Astrocyte of the hippocampus (primary cell): Measurements from ENCODE around the gene CD86.
"Not testable (repeated sequence)": the region's sequence is repeated elsewhere in the genome, so short reads cannot be mapped to it uniquely, and the experiment has no call there.

Experiments used
- DNase-seq: peaks from one replicate; pipeline ENCODE4 v3.0.0; 2011; ENCODE audit warnings: low read depth, low spot score

Gene CD86, protein sequence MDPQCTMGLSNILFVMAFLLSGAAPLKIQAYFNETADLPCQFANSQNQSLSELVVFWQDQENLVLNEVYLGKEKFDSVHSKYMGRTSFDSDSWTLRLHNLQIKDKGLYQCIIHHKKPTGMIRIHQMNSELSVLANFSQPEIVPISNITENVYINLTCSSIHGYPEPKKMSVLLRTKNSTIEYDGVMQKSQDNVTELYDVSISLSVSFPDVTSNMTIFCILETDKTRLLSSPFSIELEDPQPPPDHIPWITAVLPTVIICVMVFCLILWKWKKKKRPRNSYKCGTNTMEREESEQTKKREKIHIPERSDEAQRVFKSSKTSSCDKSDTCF

DNA sequence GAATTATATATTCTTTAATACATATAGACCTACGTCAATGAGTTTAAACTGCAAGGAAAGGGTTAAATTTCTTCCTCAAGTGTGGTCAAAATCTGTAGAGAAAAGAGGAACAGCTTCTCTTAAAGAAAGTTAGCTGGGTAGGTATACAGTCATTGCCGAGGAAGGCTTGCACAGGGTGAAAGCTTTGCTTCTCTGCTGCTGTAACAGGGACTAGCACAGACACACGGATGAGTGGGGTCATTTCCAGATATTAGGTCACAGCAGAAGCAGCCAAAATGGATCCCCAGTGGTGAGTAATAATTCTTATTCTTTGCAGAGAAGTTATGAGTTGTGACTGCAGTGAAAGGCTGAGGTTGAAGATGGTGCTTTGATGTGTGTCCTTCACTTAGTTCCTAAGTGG, at the start of gene CD86:
Gene CD86 (plus strand): TSS at position 148 of the 400 bp plus-strand sequence. CDS start 128 bp downstream, at position 276.
- no peak for DNase-seq

DNA sequence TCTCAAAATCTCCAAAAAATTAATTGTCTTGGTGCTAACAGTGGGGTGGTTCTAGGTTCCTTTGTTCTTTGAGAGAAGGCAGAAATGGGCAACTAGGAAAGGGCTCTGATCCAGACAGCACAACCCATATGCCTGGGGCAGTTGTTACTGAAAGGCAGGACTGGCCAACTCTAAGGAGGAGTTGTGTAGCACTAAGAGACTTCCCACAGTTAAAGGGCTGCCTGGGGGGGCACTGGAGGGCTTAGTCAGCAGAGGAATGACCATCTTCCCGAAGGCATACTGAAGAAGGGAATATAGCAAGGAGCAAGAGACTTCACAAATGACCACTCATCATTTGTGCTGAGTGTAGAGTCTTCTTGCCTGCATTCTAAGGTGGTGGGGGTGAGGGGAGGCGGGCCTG, 48.9 kb upstream of the CD86 start:
- no peak for DNase-seq

DNA sequence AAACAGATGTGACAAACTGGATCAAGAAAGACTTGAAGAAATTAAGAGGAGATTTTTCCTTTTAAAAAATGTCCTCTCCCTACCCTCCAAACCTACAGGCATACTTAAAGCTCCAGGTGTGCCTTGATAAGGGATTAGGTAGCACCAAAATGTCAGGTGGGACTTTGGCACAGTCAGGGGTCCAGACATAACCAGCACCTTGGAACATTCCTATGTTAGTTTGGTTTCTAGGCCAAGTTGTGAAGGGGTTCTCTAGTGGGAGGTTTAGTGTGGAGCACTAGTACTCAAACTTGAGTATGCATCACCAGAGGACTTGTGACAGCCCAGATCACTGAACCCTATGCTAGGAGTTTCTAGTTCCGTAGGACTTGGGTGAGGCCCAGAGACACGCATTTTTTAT, 47.0 kb upstream of the CD86 start:
- DNase-seq = no peak

DNA sequence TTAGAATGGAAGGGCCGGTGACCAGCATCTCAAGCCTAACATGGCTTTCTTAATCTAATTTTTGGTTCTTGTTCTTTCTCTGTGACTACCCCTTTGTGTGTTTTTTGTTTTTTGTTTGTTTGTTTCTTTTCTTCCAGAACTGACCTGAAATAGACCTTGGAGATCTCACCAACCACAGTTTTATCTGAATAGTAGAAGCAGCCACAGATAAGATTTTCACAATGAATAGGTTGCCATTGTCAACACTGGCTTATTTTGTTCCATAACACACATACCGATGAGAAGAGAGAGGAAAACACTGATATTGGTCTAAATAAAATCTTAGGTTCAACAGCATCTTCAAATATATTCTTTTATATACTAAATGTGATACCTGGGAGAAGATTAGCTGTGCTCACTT, 44.7 kb upstream of the CD86 start:
- no peak for DNase-seq

DNA sequence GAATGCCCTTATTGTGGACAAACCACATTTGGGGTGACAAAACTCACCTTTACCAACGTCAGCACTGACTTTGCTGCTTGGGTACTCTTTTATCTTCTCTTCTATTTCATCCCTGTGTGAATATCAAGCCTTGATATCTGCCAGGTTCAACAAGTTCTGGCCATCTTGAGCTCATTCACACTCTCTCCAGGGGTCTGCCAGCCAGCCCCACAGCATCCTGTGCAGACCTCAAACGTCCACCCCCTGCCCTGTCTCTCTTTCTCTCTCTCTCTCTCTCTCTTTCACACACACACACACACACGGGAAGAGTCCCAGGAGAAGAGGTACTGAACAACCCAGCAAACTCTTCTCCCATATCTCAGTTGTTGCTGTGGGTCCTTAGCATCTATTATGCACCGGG, 43.8 kb upstream of the CD86 start:
- no peak for DNase-seq

DNA sequence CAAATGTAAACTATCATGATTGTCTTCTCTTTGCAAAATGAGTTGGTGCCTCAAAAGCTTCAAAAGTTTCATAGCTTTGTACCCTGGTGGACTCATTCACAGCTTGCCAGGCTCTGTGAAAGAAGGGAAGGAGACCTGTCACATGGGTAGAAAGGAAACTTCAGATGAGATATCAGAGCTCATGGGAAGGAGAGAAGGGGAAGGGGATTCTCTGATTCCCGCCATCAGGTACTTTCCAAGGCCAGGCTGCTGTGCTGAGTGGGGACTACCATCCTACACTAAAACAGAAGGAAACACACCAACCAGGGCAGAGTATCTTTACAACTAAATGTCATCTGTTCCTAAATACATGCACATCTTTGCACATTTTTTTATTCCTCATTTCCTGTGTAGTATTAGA, 42.3 kb upstream of the CD86 start:
- no peak for DNase-seq

DNA sequence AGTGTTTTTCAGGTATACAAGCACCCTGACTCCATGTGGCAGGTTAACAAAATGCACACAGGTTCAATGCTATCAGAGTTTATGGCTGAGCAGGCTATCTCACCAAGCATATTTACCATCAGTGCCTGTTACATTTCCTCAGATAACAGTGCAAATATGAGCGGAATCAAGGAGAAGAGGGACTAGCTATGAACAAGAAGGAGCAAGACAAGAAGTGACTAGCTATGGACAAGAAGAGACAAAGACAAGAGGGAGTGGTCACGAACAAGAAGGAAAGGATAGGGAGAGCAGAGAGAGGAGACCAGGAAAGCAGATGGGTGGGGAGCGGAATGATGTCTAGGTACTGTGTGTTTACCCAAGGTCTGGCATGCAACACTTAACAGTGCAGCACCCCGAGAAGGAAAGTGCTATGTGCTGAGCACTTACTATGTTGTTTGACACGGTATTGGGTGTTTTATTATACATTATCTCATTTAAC, 41.7 kb upstream of the CD86 start:
- no peak for DNase-seq

DNA sequence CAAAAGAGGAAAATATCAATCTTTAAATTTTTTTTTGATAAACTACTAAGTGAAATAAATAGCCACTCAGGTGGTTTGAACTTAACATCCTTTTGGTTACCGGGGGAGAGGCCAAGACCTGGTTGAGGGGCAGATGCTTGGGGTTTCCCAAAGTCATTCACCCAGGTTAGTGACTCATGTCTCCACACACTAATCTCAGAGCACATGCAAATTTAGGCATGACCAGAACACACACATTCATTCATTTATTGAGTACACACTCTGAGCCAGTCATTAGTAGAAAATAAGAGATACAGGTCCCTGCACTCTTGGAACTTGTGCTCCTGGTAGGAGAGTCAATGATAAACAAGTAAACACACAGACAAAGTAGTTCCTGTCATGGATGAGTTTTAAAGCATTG, 40.4 kb upstream of the CD86 start:
- DNase-seq = no peak

DNA sequence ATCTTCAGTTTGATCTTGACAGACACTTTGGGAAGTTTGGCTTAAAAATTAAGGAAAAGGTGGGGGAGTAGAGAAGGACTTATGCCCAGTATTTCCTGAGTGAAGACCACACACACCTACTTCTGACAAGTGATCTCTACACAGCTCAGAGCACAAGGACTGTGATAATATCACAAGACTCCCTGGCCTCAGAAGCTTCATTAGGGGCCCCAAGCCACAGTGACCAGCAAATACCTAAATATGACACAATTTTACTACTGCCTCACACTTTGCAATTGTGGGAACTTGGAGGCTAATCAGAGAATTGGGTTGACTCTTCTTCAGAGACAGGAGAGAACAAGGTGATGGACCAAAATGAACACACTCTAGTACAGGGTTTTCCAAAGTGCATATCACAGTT, 35.7 kb upstream of the CD86 start:
- DNase-seq = no peak

DNA sequence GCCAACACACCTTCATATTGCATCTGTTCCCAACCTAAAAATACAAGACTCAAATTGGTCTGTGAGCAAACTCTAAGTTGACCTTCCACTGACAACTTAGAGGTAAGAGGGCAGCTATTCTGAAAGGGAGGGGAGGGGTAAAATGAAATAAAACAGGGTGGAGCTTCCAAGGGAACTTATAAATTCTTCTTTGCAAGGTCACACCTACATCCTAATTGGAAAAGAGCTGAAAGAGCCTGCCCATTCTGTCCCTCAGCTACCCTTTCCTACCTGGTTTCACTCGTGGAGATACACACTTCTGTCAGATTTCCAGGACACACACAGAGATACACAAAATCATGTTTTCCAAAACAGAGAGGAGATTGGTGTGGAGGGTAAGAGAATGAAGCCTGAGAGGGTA, 34.1 kb upstream of the CD86 start:
- no peak for DNase-seq

DNA sequence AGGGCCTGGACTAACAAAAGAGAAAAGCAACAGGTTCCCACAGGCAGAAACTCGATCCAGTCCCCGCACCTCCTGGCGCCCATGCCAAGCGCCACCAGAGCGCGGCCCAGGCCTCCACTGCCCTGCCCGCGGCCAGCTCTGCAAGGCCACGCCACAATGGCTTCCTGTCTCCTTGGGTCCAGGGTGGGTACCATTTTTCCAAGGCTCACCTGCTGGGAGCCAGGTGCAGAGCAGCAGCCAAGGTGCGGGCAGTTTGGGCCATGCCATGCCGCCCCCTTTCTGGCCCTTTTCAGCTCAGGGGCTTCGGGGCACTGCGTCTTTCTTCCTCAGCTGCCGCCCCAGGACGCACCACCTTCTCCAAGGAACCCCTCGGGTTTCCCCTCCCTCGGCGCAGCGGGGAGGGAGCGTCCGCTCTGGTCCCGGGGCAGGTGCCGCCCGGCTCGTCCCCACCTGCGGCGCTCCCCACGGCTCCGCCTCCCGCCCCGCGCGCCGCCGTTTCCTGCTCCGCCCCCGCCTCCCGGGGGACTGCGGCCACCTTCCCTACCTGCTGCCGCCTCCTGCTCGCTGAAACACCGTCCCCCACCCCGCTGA, 33.3 kb upstream of the CD86 start, which contains the start of gene ILDR1:
Gene ILDR1 (minus strand): TSS at position 437 of the 591 bp plus-strand sequence. CDS start 170 bp downstream, at position 267.
- DNase-seq = no peak

DNA sequence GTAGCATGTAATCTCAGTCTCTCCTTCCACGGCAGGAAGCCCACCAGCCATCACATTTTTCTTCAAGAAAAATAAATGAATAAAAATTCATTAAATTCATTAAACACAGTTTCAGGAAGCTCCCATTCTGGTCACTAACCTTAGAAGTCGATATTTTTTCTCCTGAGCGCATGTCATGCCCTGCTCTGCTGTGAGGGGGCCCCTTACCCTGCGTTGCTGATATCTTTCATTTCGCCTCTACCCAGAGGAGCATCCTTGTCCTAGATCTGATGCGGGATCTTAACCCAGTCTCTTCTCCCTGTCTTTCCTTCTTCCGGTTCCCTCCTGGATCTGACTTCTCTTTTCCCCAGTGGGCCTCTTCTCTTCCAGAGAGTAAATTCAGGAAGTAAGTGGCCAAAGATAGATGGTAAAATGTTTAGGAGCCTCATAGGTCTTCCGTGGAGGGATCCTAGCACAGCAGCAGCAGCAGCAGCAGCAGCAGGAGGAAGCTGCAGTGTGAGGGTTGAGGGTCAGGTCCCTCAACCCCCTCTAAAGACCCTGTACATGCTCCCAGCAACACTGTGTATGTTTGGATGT, 31.7 kb upstream of the CD86 start:
- DNase-seq = no peak

DNA sequence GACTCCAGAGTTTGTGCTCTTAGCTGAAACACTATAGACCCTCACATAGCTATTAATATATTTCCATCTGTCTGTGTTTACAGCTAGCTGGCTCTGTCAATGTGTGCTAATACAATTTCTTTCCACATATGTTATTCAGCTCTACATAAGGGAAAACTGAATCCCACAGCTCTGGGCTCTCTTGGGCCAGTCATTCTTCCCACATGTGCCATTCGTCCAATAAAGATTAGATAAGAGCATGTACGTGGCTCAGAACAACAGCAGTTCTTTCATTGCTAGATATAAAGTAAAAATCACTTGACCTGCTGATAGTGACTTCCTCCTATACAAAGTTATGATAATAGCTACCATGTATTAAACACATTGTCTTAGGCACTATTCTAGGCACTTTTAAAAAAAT, 30.4 kb upstream of the CD86 start:
- no peak for DNase-seq

DNA sequence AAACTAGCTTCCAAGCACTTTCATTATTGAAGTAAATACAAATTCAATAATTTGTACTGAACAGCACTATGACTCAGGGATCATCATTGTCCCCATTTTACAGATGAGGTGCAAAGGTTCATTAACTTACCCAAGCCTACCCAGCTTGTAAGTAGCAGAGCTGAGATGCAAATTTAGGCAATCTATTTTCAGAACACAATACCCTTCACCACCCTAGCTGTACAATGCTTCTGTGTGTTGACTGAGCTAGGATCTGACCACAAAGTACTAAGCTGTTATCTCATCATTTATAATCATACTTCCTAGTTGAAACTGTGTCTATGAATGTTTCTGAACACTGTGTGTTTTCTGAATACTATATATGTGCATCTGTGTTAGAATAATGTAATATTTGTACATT, 29.9 kb upstream of the CD86 start:
- no peak for DNase-seq

DNA sequence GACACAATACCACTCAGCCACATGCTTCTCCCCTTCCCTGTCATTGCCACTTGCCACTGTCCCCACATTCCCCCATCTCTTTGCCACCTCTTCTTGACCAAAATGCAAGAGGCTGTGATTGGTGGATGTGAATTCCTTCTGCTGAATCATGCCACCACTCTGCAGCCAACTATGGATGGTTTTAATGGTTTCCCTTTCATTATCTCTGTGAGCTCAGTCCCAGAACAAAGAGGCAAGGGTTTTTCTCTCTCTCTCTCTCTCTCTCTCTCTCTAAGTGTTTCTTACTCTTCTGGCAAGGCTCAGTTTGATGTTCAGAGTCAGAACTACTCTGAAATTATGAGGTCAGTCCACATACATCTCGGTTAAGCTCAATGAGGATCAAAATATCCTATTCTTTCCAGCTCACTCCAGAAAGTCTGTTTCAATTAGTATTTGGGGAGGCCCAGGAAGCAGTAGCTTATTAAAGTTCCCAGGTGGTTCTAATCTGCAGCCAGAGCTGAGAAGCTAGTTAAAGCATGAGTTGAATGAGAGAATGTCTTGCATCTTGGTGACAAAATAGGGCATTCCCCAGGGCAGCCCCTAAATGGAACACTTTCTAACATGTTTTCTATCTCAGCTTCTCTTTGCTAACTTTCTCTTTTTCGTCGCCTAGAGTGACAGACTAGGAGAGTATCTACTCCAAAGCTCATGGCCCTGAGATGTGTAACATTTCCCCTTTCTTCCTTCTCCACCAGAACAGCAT, 24.6 kb upstream of the CD86 start:
- peak; percentile 71 for DNase-seq

DNA sequence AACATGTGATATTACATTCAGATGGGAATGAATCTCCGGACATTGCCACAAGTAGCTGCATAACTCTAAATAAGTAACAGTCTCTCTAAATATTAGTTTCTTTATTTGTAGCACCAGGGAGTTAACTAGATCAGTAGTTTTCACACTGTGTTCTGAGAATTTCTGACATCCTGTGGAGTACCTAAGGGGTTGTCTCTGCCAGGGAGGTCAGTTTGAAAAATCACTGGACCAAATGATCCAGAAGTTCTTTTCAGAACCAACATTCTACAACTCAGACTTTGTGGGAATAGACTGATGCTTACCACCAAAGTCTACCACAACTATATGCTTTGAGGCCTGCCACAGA, 24.1 kb upstream of the CD86 start:
- DNase-seq = no peak

DNA sequence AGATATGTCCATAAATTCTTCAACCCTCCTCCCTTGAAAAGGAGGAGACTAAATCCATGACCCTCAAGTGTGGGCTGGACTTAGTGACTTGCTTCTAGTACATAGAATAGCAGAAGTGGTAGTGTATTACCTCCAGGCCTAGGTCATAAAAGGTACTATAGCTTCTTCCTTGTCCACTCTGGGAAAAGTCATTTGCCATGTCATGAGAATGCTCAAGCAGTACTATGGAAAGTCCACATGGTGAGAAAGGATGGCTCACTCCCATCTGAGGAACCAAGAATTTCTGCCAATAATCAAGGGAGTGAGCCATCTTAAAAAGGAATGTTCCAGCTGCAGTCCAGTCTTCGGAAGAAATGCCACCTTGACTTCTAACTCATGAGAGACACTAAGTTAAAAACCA, 22.6 kb upstream of the CD86 start:
- DNase-seq = peak; percentile 10

DNA sequence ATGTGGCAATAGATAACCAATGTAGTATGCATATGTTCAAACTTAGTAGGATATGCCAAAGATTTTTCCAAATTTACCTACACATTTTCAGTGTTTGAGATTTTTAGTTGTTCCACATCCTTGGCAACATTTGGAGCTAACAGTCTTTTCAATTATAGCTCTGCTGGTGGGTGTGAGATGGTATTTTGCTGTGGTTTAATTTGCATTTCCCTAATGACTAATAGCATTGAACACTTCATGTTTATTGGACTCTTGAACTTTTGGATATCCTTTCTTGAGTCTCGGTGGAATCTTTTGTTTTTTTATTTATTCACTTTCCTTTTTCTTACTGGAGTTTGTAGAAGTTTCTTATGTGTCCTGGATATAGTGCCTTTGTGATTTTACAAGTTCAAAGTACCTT, 22.1 kb upstream of the CD86 start:
- peak; percentile 46 for DNase-seq

DNA sequence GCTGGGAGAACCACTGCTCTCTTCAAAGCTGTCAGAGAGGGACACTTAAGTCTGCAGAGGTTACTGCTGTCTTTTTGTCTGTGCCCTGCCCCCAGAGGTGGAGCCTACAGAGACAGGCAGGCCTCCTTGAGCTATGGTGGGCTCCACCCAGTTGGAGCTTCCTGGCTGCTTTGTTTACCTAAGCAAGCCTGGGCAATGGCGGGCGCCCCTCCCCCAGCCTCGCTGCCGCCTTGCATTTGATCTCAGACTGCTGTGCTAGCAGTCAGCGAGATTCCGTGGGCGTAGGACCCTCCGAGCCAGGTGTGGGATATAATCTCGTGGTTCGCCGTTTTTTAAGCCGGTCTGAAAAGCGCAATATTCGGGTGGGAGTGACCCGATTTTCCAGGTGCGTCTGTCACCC, 7.9 kb upstream of the CD86 start:
- DNase-seq = not testable (repeated sequence)

DNA sequence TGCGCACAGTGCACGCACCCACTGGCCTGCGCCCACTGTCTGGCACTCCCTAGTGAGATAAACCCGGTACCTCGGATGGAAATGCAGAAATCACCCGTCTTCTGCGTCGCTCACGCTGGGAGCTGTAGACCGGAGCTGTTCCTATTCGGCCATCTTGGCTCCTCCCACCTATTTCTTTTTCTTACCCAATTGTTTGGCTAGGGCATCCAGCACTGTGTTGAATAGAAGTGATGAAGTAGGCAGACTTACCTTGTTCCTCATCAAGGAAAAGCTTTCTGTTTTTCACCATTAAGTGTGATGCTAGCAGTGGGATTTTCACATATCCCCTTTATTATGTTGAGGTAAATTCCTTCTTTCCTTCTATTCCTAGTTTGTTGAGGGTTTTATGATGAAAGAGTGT, 7.4 kb upstream of the CD86 start:
- DNase-seq = not testable (repeated sequence)

DNA sequence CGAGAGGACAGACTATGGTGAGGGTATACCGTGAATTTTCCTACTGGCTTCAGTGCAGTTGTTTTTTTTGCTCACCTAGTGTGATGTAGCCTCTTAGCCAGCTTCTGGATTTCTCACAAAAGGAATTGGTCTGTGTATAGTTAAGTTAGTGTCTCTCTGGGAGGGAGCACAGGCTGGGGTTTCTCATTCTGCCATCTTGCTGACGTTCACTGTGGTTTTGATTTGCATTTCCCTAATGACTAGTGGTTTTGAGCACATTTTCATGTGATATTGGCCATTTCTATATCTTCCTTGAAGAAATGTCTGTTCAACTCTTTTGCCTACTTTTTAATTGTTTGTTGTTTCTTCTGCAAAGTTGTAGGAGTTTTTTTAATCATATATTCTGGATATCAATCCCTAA, 2.2 kb upstream of the CD86 start:
- DNase-seq = no peak

DNA sequence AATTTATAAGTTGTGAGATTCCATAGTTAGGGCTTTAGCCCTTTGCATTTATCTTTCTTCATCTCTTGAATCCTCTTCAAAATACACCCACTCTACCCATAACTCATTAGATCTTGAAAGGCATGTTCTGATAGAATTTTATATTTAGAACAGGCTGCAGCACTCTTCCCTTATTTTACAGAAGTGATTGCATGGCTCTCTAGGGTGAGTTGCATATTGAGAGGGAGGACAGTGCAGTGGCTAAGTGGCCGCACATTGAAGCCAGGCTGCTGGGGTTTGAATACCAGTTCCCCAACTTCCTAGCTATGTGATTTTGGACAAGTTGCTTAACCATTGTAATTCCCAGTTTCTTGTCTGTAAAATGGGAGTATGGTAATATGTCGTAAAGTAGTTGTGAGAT, 2.5 kb downstream of the CD86 start:
- no peak for DNase-seq
